ENCODE measurements around the gene CELSR1. TPM values are rescaled to one million over a fixed set of nuclear protein-coding genes. Genes with fewer than 3 reads are reported as not detected.

The CELSR1 gene
- total and polyA plus RNA-seq, 2 of the 13 experiments (the other 11 are each of a cell fraction or from before 2014, with no cell fraction given), result 0.78 to 1.8 TPM

- WGBS (ENCODE audit: low lambda C conversion rate), result 4% methylated on average over 7 of the region's 27 CpGs
- Histone ChIP-seq H3K27ac (ENCODE audit: extremely low read length, insufficient read depth, low read length) (peak overlapping the region; percentile 93), H3K4me3 (replicated peaks in 1 of 3; ENCODE audit: insufficient read depth in 1 of 3, low read depth in 2 of 3, low read length in 3 of 3) (peak overlapping the region; percentile 54 to 78 (median 57)), H3K9me3 (ENCODE audit: low read length) (0 out of 2 replicates have a peak, but pooled peaks cover 5% of the 10 kb centered on the region), H3K27me3 (ENCODE audit: control insufficient read depth in 1 of 2, insufficient read depth in 2 of 2, low read length in 2 of 2) (no peaks in the 10 kb centered on the region; a peak in 1 of 5 replicates), H3K79me2 (ENCODE audit: insufficient read depth, low read length) (no peaks in the 10 kb centered on the region), H3K4me2 (ENCODE audit: low read depth, low read length) (peak overlapping the region; percentile 97), H3K36me3 (replicated peaks in 1 of 2; ENCODE audit: control insufficient read depth in 1 of 2, insufficient read depth in 2 of 2, low read length in 2 of 2) (no peaks in the 10 kb centered on the region), H3K9ac (ENCODE audit: insufficient read depth, low read depth, low read length) (peak overlapping the region; percentile 80), H3K4me1 (ENCODE audit: insufficient read depth, low read length) (peaks cover 58% of the 10 kb centered on the region), H4K20me1 (ENCODE audit: insufficient read depth, low read length) (no peaks in the 10 kb centered on the region), H2AFZ (ENCODE audit: low read length) (no peak overlapping the region)
- TSS peak; percentile 48 for BruUV-seq (replicated peaks)
- intact Hi-C loops (cut with micrococcal nuclease; ENCODE audit: unreplicated experiment) (loop anchor here (5.0 kb wide), 1 partner anchor 65 kb away; no protein-coding TSS in a partner anchor), in situ Hi-C loops (cut with HindIII; ENCODE audit: extremely low pct_ligation_motif_present, low pct_unique_long_range_greater_than_20kb) (no loop called here)
- DNase-seq (ENCODE audit: low spot score) (peak; percentile 96), FAIRE-seq (peak; percentile 91), ATAC-seq (peak; percentile 88)
- ChIA-PET POLR2A (interaction anchor here (0.8 to 2.6 kb wide), 15 partner anchors 8 to 275 kb away, joined by 3 to 33 read pairs (median 5); partner anchors contain the start of genes TRMU and TTC38), CTCF (ENCODE audit: low intra/inter-chr PET ratio, low total read pairs) (no interaction called here)
- TF ChIP-seq HOXA3 (CRISPR knock-in tag; IDR thresholded peaks at IDR 0.05) (peak; percentile 77; the same call in 1 of the 2 replicates), SNRNP70 (IDR thresholded peaks at IDR 0.05; ENCODE audit: low read depth, low read length) (no peak), ZNF557 (CRISPR knock-in tag; IDR thresholded peaks at IDR 0.05) (peak; percentile 69; the same call in 1 of the 2 replicates), TEF (CRISPR knock-in tag; IDR thresholded peaks at IDR 0.05) (no peak), E2F2 (CRISPR knock-in tag; IDR thresholded peaks at IDR 0.05; ENCODE audit: borderline replicate concordance) (peak; percentile 42; the same call in 1 of the 2 replicates), NR1H2 (CRISPR knock-in tag; IDR thresholded peaks at IDR 0.05; ENCODE audit: borderline replicate concordance, low read depth) (no peak), ZNF7 (CRISPR knock-in tag; IDR thresholded peaks at IDR 0.05) (no peak), ZBTB33 (CRISPR knock-in tag; IDR thresholded peaks at IDR 0.05) (peak; percentile 54; the same call in 1 of the 2 replicates), SRY (CRISPR knock-in tag; IDR thresholded peaks at IDR 0.05) (no peak), AKNA (CRISPR knock-in tag; IDR thresholded peaks at IDR 0.05; ENCODE audit: borderline replicate concordance) (no peak), KDM2A (CRISPR knock-in tag; IDR thresholded peaks at IDR 0.05; ENCODE audit: borderline replicate concordance, low read depth) (no peak; the same call in none of the 2 replicates), ZNF350 (CRISPR knock-in tag; IDR thresholded peaks at IDR 0.05; ENCODE audit: borderline replicate concordance, low read depth) (peak; percentile 95), TEAD3 (CRISPR knock-in tag; optimal IDR thresholded peaks at IDR 0.05; ENCODE audit: borderline replicate concordance) (peak; percentile 94), CCAR2 (optimal IDR thresholded peaks at IDR 0.05; ENCODE audit: low read depth, low read length) (no peak)
Observed at GRCh38 chr22:46377525-46378425, 159.6 kb downstream of the CELSR1 start.
